D721Med (cell line): ENCODE data around the gene ADAM33.

Source experiments
- DNase-seq: peaks from one replicate; pipeline ENCODE4 v3.0.0; 2011; ENCODE audit warnings: low spot score; ENCODE audit not compliant: insufficient read length
- FAIRE-seq: peaks from 2 replicates; lab custom pipeline; 2011; peaks lifted over from hg19 to GRCh38; lab: Jason Lieb, UNC
- CTCF ChIP-seq: IDR thresholded peaks from 2 replicates; pipeline ENCODE4 v1.5.1; 2012; ENCODE audit warnings: mild to moderate bottlenecking, control low read depth; ENCODE audit not compliant: insufficient read depth; ENCODE audit errors: missing control alignments

Gene ADAM33

GRCh38 chr20:3652676-3653596 lies 28.9 kb downstream of the ADAM33 start:
- FAIRE-seq (no peak), DNase-seq (no peak)
- no peak for TF ChIP-seq CTCF

GRCh38 chr20:3652221-3652620 lies 29.6 kb downstream of the ADAM33 start:
- no peak for DNase-seq
- TF ChIP-seq CTCF: no peak
- FAIRE-seq: no peak

GRCh38 chr20:3651204-3651962 lies 30.4 kb downstream of the ADAM33 start:
- DNase-seq (no peak), FAIRE-seq (no peak)
- no peak for TF ChIP-seq CTCF

- DNase-seq: no peak
- FAIRE-seq: no peak
- TF ChIP-seq CTCF: no peak
Observed at GRCh38 chr20:3648951-3649350, 32.9 kb downstream of the ADAM33 start.

- no peak for DNase-seq
- no peak for FAIRE-seq
Observed at GRCh38 chr20:3647473-3647872, 34.3 kb downstream of the ADAM33 start.

GRCh38 chr20:3646651-3647050 lies 35.2 kb downstream of the ADAM33 start:
- no peak for FAIRE-seq
- TF ChIP-seq CTCF: no peak
- no peak for DNase-seq

More at GRCh38 chr20:3647473-3647872, 34.3 kb downstream of the ADAM33 start:
- no peak for TF ChIP-seq CTCF
